NCI-H226 (cell line): ENCODE measurements around the gene BBS5.
"Not testable (repeated sequence)": the region's sequence is repeated elsewhere in the genome, so short reads cannot be mapped to it uniquely, and the experiment has no call there.

Experiments
- DNase-seq: peaks from one replicate; pipeline ENCODE4 v3.0.0-alpha.2; 2015

The BBS5 gene

DNA sequence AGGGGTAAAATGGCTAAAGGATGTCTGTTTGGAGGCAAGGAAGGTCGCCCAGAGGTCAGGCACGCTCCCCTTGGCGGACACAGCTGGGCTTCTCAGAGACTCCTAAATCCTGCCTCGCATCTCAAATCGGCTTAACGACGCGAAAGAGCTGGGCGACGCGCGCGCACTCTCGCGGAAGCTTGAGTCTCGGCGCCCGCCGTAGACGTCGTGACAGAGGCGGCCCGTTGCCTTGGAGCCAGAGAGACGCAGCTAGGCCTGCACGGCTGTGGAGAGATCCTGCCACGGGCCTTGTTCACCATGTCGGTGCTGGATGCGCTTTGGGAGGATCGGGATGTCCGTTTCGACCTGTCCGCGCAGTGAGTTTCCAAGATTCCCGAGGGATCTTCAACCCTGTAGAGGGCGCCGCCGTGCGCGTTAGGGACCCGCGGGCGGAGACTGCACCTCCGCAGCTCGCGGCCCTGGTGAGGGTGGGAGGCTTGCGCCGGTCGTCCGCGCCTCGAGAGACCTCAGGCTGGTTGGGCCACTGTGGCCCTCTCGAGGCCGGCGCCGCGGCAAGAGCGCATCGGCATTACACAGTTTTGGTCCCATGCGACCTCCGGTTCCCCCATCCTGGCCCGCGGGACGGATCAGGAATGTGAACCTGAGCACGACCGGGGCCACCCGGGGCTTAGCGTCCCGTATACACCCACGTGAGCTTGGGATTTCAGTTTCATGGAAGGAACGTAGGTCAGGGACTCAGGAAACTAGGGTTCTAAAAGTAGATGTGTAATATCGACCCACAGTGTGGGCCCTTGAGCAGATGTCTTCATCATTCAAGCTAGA is at the start of gene BBS5:
Gene BBS5 (plus strand): TSS at position 238 of the 822 bp plus-strand sequence. CDS start 60 bp downstream, at position 298.
- peak; percentile 49 for DNase-seq

DNA sequence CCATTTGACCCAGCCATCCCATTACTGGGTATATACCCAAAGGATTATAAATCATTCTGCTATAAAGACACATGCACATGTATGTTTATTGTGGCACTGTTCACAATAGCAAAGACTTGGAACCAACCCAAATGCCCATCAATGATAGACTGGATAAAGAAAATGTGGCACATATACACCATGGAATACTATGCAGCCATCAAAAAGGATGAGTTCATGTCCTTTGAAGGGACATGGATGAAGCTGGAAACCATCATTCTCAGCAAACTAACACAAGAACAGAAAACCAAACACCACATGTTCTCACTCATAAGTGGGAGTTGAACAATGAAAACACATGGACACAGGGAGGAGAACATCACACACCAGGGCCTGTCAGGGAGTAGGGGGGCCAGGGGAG is 47.5 kb upstream of the BBS5 start:
- DNase-seq: not testable (repeated sequence)

DNA sequence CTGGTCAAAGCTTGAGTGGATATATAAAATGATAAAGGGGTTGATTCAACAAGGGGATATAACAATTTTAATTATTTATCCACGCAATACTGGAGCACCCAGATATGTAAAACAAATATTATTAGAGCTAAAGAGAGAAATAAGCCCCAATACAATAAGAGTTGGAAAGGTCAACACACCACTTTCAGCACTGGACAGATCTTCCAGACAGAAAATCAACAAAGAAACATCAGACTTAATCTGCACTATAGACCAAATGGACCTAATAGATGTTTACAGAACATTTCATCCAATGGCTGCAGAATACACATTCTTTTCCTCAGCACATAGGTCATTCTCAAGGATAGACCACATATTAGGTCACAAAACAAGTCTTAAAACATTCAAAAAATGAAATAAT is 45.1 kb upstream of the BBS5 start:
- not testable (repeated sequence) for DNase-seq

DNA sequence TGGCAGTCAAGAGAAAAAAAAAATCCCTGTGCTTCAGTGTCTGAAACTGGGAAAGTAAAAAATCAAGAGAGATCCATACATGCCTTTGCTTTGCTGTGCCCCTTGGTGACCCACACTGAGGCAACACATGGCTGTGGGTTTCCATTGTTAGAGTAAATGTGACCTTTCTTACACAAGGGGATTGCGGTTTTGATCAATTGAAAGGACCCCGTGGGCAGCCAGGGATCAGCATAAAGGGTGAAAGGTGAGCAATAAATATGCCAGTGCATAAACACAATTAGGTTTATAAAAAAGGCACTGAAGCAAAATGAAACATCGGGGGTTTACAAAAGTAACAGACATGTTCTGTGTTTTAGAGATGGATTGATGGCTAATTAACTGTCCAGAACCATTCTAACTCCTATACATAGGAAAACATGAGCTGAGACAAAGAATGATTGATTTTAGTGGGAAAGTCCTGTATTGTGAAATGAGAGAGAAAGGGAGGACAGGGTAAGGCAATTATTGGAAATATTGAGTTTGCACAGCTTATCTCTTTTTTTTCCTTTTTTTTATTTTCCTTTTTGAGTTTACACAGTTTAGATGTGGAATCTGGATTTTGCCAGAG is 40.7 kb upstream of the BBS5 start:
- DNase-seq: no peak

DNA sequence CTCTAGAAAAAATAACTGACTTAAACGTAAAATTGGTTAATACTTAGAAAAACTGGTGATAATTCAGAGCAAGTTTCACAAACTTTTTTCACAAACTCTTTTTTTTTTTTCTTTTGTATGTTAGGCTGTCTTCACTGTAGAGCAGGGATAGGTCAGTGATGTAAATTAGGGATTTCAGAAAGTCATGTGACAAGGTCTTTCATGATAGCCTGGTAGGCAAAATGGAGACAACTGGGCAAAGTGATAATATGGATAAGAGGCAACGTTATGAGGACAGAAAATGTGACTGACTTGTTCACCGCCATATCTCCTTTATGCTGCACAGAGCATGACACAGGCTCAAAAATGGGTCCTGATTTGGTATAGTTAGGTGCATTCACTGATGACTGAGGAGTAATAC is 39.4 kb upstream of the BBS5 start:
- DNase-seq: no peak

DNA sequence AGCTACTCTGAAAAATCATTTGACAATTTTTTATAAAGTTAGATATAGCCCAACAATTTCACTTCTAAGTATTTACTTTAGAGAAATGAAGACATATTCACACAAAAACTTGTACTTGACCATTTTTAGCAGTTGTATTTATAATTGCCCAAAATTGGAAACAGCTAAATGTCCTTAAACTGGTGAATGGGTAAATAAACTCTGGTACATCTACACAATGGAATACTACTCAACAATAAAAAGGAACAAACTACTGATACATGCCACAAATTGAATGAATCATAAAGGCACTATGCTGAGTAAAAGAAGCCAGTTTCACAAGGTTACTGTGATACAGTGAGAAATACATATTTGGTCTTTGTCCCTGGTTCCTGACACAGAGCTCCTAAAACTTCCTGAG is 32.8 kb upstream of the BBS5 start:
- DNase-seq: no peak

DNA sequence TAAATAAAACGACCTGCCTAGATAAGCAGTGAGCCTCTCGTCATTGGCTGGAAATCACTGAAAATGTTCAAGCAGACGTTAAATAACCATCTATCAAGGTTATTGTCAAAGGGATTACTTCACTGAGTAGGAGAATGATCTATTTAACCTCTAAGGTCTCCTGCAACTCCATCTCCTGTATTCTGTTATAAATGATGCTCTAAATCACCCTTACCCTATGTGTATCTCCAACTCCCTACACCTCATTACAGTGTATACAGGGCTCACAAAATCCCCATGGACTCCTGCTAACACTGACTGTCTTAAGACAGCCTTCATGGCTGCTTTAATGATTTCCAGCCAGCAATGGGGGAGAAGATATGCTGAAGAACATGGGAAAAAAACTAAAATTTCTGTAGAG is 31.0 kb upstream of the BBS5 start:
- no peak for DNase-seq

DNA sequence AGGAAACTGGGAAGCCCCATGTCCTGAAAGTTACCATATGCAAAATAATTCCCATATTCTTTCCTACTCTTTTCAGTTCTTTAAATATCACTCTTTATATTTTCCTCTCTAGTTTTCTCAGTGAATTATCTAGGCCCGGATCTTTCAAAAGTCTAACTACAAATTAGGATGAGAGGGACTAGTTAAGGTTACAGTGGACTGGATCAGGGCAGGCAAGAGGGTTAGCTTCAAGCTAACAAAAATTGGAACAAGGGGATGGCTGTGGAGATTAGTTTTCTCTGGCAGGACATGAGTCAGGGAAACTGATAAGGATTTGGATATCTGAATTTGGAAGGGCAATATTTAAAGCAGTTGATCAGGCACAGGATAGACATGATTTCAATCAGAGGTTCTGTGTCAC is 30.4 kb upstream of the BBS5 start:
- DNase-seq: no peak

DNA sequence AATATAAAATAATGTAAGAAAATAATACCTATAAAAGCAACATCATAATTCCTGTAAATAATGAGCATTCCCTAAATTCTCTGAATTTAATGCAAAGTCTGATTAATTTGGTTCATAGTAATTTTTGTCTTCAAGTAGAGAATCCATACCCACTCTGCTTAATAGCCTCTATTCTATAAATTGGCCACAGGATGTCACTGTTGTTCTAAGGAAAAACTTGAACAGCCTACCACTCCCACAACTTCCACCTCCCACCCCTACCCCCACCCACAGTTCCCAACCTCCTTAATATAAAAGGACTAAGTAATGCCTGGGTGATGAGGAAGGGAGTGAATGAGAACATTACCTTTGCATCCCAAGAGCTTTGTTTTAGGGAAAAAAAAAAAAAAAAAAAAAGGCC is 27.2 kb upstream of the BBS5 start:
- DNase-seq: no peak

DNA sequence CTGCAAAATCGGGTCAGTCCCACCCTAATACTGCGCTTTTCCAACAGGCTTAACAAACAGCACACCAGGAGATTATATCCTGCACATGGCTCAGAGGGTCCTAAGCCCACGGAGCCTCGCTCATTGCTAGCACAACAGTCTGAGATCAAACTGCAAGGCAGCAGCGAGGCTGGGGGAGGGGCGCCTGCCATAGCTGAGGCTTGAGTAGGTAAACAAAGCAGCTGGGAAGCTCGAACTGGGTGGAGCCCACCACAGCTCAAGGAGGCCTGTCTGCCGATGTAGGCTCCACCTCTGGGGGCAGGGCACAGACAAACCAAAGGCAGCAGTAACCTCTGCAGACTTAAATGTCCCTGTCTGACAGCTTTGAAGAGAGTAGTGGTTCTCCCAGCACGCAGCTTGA is 26.2 kb upstream of the BBS5 start:
- not testable (repeated sequence) for DNase-seq

DNA sequence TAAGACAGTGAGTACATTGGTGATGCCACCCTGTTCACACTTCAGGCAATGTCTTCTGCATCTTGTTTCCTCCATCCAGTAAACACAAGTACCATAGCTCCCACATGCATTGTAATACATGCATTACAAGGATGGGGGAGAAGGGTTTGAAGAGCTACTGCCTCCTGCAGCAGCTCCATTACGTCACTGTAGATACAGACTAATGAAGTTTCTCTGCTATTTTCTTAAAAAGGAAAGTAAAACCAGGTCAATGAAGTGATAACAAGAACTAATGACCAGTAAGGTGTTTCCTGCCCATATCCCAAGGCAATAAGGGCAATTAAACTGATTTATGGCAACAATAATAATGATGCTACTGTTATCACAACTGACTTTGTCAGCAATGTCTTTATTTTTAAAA is 18.2 kb upstream of the BBS5 start:
- no peak for DNase-seq

DNA sequence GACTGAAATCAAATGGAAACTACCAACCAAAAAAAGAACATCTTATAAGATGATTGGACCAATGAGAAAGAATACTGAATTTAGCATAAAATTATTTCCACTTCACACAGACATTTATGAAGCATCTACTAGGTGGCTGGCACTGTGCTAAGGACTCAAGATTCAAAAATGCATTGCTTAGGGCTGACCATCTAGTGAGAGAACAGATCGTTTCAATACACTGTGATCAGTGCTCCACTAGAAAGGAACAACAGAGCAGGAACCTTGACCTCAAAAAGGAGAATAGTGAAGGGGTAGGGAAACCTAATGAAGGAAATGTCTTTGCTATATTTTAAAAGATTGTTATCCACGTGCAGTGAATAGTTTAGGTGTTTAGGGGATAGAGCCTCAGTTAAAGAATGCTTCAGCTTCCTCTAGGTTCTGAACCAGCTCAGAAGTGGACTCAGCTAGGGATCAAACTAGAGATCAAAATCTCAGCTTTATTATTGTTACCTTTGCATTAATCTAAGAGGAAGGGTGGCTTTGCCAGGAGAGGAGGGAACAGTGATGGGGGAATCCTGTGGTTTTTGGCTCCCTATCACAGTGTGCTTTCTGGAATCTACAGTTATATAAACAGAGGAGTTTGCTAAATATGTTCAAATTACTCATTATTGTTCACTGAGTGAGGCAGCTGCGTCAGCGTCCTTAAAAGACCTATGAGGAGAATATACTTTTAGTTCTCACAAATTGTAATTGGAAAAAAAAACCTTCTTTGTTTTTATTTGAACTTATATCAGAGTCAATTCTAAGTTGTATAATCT is 16.2 kb upstream of the BBS5 start:
- DNase-seq: peak; percentile 24

DNA sequence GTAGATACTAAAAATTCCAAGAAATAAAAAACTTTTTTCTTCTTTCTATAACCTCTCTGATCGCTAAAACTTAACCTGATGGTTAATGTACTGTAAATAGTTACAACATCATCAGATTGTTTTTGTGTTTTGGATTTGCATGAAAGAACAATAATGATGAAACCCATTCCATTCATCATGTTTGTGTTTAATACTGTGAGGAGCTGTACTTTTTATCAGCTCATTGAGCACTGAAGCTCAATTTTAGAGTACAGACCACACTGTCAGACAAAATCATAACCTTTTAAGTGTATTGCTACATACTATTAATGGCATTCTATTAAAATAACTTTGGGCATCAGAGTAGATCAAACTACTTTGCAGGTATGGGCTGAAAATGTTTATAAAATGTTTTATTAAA is 14.8 kb upstream of the BBS5 start:
- no peak for DNase-seq

DNA sequence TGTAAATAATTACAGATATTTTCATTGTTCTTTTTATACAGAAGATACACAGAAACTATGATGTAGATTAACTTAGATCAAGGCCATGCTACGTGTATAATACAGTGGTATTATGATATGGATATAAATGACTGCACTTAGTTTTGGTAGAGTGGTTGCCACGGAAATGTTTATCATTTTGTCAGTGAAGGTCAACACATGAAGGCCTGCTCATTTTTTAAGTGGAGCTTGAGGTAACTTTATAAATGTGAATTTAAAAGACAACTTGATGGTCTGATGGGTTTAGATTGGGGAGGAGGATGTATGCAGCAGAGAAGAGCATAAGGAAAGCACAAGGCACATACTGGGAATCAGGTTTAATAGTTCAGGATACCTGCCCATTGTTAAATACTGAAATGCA is 14.4 kb upstream of the BBS5 start:
- DNase-seq: no peak

DNA sequence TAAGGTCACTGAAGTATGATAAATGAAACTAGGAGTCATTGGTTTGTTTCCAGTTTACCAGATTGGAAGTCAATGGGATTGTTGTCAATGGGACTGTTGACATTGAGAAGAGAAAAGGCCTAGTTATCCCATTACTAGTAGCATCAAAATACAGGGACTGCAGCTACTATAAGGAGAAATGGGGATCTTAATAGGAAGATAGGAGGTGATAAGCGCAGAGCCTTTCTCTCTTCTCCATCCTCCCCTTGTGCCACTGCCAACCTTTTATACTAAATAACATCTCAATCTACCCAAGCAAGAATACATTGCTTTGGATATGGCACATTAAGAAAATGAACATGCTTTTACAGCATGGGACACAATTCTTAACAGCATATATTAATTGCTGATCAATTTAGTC is 10.5 kb upstream of the BBS5 start:
- no peak for DNase-seq

DNA sequence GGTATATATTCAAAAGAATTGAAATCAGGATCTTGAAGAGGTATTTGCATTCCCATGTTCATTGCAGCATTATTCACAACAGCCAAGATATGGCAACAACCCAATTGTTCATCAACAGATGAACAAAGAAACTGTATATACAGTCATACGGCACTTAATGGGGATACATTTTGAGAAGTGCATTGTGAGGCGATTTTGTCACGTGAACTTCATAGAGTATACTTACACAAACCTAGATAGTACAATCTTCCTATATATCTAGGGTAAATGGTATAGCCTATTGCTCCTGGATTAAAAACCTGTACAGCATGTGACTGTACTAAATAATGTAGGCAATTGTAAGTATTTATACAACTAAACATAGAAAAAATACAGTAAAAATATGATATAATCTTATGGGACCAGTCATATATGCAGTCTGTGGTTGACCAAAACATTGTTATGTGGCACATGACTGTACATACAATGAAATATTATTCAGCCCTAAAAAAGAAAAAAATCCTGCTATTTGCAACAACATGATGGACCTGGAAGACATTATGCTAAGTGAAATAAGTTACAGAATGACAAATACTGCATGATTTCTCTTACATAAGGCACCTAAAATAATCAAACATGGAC is 9.2 kb upstream of the BBS5 start:
- DNase-seq: no peak

DNA sequence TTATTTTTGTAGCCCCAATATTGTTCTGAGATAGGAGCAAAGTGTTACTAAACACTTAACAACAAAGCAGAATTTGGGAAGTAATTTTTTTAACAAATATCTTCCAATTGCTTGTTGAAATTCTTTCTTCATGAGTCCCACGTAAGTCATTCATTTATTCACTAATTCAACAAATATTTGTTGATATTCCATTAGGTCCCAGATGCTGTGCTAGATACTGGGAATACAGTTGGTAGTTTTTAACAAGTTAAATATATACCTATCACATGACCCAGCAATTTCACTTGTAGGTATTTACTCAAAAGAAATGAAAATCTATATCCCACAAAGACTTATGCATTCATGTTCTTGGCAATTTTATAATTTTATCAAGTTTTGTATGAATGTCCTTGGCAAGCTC is 7.0 kb upstream of the BBS5 start:
- no peak for DNase-seq

DNA sequence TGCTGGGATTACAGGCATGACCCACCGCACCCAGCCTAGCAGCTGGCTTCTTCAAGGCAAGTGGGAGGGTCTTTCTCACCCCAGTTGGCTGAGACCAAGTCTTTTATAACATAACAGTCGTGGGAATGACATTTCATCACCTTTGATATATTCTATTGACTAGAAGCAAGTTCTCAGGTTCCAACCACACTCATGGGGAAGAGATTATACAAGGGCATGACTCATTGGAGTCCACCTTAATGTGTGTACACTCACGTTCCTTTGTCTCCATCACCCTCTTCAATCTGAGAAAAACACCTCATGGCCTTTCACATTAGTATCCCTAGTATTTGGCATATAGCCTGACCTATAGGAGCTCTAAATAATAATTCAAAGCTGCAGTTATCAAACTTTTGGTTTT is 2.8 kb upstream of the BBS5 start:
- DNase-seq: peak; percentile 5

DNA sequence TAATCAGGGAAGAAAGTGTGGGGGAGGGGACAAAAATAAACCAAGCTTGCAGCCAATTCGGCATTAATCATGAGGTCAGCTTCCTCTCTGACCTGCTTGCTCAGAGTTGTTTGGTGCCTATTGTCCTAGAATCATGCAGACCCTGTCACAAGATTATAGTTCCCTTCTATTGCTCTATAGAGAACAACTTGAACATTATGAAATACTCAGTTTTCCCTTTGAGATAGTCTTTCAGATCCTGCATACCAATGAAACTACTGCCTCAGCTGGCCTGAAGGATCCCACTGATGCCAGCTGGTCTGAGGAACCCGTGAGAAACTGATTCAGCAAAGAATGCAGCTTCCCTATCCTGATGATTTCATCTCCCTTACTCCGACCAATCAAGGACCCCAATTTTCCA is 955 bp upstream of the BBS5 start:
- no peak for DNase-seq

DNA sequence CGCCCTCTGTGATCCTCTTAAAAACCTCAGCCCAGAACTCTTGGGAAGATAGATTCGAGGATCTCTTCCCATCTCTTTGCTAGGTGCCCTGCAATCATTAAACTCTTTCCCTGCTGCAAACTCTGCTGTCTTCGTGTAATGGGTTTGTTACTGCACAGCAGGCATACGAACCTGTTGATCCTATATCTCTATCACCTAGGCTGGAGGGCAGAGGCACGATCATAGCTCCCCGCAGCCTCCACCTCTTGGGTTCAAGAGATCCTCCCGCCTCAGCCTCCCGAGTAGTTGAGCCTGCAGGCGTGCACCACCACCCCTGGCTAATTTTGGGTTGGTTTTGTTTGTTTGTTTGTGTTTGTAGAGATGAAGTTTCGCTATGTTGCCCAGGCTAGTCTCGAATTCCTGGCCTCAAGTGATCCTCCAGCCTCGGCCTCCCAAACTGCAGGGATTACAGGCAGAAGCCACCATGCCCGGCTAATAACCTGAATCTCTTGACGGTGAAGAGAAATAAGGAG is 493 bp upstream of the BBS5 start:
- no peak for DNase-seq

DNA sequence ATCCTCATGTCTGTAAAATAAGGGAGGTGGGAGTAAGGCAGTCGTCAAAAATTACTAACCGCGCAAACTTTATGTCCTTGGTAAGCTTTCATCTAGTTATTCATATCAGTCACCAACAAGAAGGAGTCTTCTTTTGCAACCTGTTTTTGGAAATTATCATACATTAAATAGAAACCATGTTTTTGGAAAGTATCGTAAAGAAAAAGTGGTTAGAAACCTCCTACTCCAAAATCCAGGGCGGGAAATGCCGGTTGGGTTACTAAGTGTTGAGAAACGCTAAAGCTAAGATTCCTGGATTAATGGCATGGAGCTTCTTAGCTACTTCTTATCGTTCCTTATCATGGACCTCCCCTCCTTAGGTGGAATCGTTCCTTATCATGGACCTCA is 778 bp downstream of the BBS5 start:
- no peak for DNase-seq

DNA sequence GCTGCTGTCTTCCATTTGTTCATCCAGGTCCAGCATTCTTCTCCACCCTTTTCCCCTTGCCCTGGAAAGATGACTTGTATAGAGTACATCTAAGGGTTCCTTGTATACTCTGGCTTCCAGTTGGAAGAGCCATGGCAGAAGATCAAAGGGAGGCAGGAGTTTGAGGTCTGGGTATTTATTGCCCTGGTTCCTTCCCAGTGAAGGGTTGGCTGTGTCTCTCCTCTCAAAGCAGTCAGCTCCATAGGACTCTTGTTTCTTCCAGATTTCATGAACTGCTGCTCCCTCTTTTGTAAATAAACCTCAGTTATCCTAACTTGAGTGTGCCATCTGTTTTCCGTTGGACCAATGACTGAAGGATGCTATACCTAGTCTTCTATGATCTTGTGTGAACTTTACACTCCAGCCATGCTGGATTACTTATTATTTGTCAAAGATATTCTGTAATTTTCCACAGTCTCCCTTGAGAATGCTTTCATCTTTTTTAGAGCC is 6.4 kb downstream of the BBS5 start:
- DNase-seq: no peak

DNA sequence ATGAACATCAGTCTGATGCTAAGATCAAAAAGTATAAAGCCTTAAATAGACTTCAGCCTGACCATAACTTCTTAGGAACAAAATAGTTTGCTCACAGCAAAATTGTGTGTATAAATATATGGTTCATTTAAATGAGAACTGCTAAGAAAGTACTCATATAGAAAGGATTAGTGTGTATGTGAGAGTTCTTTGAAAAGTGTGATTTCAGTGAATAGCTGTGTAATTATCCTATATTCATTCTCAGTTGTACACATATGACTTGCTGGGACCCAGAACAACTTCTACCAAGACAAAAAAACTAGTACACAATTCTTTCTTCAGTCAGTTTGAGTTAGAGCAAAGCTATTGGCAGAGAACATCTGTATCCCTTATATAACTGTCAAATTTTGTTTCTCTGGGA is 7.2 kb downstream of the BBS5 start:
- no peak for DNase-seq
